GM19099 (cell line): Measurements from ENCODE around the gene ATRAID.

Experiments used
- POLR2A ChIP-seq: IDR thresholded peaks from 3 replicates; pipeline ENCODE4 v1.6.1; 2011; ENCODE audit warnings: low read depth; ENCODE audit not compliant: insufficient read length; ENCODE audit errors: extremely low read depth

ATRAID gene

GRCh38 chr2:27211943-27212625 is at the start of gene ATRAID, which contains the start of gene SLC5A6:
Gene ATRAID, plus strand, starts transcription at chr2:27212041. Its CDS starts 328 bp downstream, at chr2:27212369.
Gene SLC5A6, minus strand, starts transcription at chr2:27212268. Its CDS starts 4,618 bp downstream, at chr2:27207650.
- TF ChIP-seq POLR2A = peak; percentile 94

GRCh38 chr2:27162151-27163121 is 49.4 kb upstream of the ATRAID start:
- TF ChIP-seq POLR2A = no peak

GRCh38 chr2:27164960-27165763 is 46.7 kb upstream of the ATRAID start:
- TF ChIP-seq POLR2A = no peak

- TF ChIP-seq POLR2A = no peak
These were observed 41.1 kb upstream of the ATRAID start for GRCh38 chr2:27170581-27171337.

GRCh38 chr2:27171351-27171848 is 40.4 kb upstream of the ATRAID start:
- TF ChIP-seq POLR2A = no peak

- TF ChIP-seq POLR2A = no peak
These were observed 37.2 kb upstream of the ATRAID start for GRCh38 chr2:27174638-27175037.

GRCh38 chr2:27175330-27175729 is 36.5 kb upstream of the ATRAID start:
- no peak for TF ChIP-seq POLR2A

GRCh38 chr2:27177441-27178351 is 34.1 kb upstream of the ATRAID start:
- TF ChIP-seq POLR2A = no peak

GRCh38 chr2:27178469-27178868 is 33.4 kb upstream of the ATRAID start:
- TF ChIP-seq POLR2A = no peak

GRCh38 chr2:27179344-27180000 is 32.4 kb upstream of the ATRAID start:
- no peak for TF ChIP-seq POLR2A

GRCh38 chr2:27182346-27182745 is 29.5 kb upstream of the ATRAID start:
- TF ChIP-seq POLR2A = no peak

GRCh38 chr2:27184115-27184514 is 27.7 kb upstream of the ATRAID start:
- TF ChIP-seq POLR2A = no peak
